SJSA1 (cell line): Measurements from ENCODE around the gene ERC1. TPM values are rescaled to one million over a fixed set of nuclear protein-coding genes. Genes with fewer than 3 reads are reported as not detected.
"Not testable (repeated sequence)": the region's sequence is repeated elsewhere in the genome, so short reads cannot be mapped to it uniquely, and the experiment has no call there.

Source experiments
- DNase-seq, 2 experiments: peaks; one replicate each; pipeline ENCODE4 v3.0.0-alpha.2; 2015 to 2020; ENCODE audit warnings: low spot score in 2 of 2, low read depth in 1 of 2
- H3K27ac ChIP-seq: fragments of 250-450 bp; sonication (Bioruptor Pico); 2 replicates; pipeline ENCODE4 v1.5.1; 2020; ENCODE audit warnings: mild to moderate bottlenecking, moderate library complexity
- H3K27me3 ChIP-seq: fragments of 250-450 bp; sonication (Bioruptor Pico); replicated peaks from 2 replicates; pipeline ENCODE4 v1.5.1; 2020; ENCODE audit warnings: mild to moderate bottlenecking, moderate library complexity
- H3K36me3 ChIP-seq: fragments of 250-450 bp; sonication (Bioruptor Pico); 2 replicates; pipeline ENCODE4 v1.5.1; 2020; ENCODE audit warnings: mild to moderate bottlenecking
- H3K4me1 ChIP-seq: fragments of 250-450 bp; sonication (Bioruptor Pico); replicated peaks from 2 replicates; pipeline ENCODE4 v1.6.1; 2021; ENCODE audit warnings: mild to moderate bottlenecking
- H3K4me3 ChIP-seq: fragments of 250-450 bp; sonication (Bioruptor Pico); 2 replicates; pipeline ENCODE4 v1.5.1; 2020; ENCODE audit warnings: mild to moderate bottlenecking
- H3K9me3 ChIP-seq: fragments of 250-450 bp; sonication (Bioruptor Pico); replicated peaks from 2 replicates; pipeline ENCODE4 v1.5.1; 2020; ENCODE audit warnings: mild to moderate bottlenecking
- total RNA-seq: library from RNA; depleted of rRNA; stranded (reverse); fragments of >200 nt; shearing (Covaris generic); gene quantifications from 2 replicates; pipeline ENCODE4 v1.2.3, GENCODE V29; 2014

The ERC1 gene
- total RNA-seq, 1 experiment from 2014 or later, result 19.7 TPM

DNA sequence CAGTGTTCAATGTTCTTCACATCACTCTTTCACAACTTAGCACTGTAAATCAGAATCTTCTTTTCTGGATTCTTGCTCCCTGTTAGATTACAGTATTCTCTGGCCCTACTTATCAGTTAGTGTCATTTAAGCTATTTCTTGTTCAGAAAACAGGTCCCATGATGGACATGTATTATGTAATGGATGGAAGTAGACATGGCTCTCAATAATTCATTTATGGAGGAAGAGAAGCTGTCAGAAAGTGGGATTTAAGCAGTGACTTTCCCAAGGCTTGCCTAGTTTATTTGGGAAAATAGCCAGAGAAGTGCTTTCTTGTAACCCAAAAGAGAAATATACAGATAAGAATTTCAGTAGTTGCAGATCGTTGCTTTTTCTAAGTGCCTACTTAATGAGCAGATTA is 1.6 kb downstream of the ERC1 start:
- Histone ChIP-seq H3K9me3 (no peaks in the 10 kb centered on the region), H3K4me3 (no peak overlapping the region), H3K4me1 (peaks cover 27% of the 10 kb centered on the region), H3K36me3 (peaks cover 3% of the 10 kb centered on the region; the same call in 1 of the 2 replicates), H3K27ac (no peak overlapping the region), H3K27me3 (no peaks in the 10 kb centered on the region)
- DNase-seq, result no peak

DNA sequence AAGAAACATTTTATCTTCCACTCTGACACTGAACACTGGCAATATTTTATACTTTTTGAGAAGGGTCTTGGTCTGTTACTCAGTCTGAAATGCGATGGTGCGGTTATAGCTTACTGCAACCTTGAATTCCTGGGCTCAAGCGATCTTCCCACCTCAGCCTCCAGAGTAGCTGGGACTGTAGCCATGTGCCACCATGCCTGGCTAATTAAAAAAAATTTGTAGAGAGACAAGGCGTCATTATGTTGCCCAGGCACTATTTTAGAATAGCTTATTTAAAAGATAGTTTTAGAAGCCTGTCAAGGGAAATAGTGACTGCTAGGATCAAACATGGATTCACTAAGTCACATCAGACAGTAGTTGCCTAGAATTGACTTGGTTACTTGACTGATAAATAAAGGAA is 5.9 kb downstream of the ERC1 start:
- DNase-seq, result no peak
- H3K9me3 ChIP-seq, result no peaks in the 10 kb centered on the region
- H3K27ac ChIP-seq, result no peak overlapping the region
- H3K36me3 ChIP-seq, result no peaks in the 10 kb centered on the region; the same call in 1 of the 2 replicates
- no peak overlapping the region for H3K4me3 ChIP-seq
- H3K4me1 ChIP-seq, result peaks cover 10% of the 10 kb centered on the region
- H3K27me3 ChIP-seq, result no peaks in the 10 kb centered on the region

DNA sequence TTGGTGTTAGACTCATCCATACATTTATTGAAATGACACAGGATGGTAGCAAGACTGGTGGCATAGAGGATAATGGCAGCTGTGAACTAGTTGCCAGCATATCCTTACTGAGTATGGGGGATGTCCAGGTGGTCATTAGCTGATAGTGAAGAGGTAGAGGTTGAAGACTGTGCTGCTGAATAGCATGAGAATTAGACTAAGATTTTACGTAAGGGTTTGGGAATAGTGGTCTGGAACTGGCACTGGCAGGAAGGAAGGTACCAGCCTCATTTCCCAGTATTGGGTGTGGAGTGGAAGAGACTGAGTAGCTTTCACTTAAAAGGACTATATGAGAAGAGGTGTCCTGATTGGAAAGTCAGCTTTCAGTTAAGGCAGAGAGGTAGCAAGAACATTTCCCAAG is 6.5 kb downstream of the ERC1 start:
- Histone ChIP-seq H3K27ac (no peak overlapping the region), H3K4me1 (peaks cover 9% of the 10 kb centered on the region), H3K36me3 (no peaks in the 10 kb centered on the region; the same call in 1 of the 2 replicates), H3K27me3 (no peaks in the 10 kb centered on the region), H3K9me3 (no peaks in the 10 kb centered on the region), H3K4me3 (no peak overlapping the region)
- no peak for DNase-seq

DNA sequence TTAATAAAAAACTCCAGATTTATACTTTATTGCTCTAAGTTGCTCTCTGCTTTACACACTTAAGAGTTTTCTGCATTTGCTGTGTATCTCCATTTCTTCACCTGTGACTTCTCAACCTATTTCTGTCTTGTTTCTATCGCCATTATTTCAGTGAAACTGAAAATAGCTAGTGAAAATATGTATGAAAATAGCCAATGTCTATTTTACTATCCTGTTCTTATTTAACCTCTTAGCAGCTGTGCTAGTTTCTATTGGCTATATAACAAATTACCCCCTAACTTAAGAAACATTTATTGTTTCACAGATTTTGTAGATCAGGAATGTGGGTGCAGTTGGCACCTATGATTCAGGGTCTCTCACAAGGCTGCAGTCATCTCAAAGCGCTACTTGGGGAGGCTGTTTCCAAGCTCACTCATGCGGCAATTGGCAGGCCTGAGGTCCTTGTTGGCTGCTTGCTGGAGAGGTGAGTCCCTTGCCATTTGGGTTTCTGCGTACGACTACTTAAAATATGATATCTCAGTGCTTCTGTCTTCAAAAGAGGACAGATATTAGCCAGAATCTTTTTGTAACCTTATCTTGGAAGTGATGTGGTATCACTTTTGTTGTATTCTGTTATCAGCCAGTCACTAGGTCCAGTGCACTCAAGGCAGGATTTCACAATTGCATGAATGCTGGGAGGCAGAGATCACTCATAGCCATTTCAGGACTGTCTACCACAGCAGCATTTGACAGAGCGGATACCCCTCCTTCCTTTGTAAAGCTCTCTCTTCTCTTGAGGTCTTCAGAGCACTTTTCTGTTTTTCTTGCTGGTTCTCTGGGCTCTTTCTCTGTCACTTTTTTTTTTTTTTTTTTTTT is 7.2 kb downstream of the ERC1 start:
- H3K27ac ChIP-seq, result no peak overlapping the region
- no peaks in the 10 kb centered on the region; the same call in 1 of the 2 replicates for H3K36me3 ChIP-seq
- DNase-seq, result no peak
- no peak overlapping the region for H3K4me3 ChIP-seq
- no peaks in the 10 kb centered on the region for H3K27me3 ChIP-seq
- no peaks in the 10 kb centered on the region for H3K9me3 ChIP-seq
- H3K4me1 ChIP-seq, result peaks cover 7% of the 10 kb centered on the region

DNA sequence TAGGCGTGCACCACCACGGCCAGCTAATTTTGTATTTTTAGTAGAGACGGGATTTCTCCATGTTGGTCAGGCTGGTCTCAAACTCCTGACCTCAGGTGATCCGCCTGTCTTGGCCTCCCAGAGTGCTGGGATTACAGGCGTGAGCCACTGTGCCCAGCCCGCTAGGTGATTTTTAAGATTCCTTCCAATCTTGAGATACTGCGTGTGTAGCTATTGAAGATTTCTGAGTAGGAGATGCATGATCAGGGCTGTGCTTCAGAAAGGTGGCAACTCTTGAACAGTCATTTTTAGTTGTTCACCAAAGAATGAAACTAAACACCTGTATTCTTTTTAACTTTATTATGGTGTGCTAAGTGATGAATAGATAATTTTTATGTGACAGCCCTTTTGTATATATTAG is 8.7 kb downstream of the ERC1 start:
- H3K9me3 ChIP-seq, H3K4me3 ChIP-seq, H3K27ac ChIP-seq, H3K27me3 ChIP-seq, H3K36me3 ChIP-seq, H3K4me1 ChIP-seq, DNase-seq: not testable (repeated sequence)

DNA sequence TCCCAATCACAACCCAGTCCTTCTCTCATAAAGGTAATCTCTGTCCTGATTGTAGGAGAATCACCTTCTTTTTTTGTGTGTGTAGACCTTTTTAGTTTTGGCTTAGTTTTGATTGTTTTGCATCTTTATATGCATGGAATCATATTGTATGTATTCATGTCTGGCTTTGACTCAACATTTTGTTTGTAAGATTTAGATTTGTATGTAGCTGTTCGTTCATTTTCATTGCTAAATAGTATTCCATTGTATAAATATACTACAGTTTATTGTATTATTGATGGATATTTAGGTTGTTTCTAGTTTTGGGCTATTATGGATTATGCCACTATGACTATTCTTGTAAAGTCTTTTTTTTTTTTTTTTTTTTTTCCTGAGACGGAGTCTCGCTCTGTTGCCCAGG is 10.5 kb downstream of the ERC1 start:
- no peak overlapping the region for H3K27ac ChIP-seq
- no peak overlapping the region for H3K4me3 ChIP-seq
- H3K4me1 ChIP-seq, result no peaks in the 10 kb centered on the region
- H3K27me3 ChIP-seq, result no peaks in the 10 kb centered on the region
- H3K9me3 ChIP-seq, result no peaks in the 10 kb centered on the region
- H3K36me3 ChIP-seq, result peaks cover 2% of the 10 kb centered on the region; the same call in 1 of the 2 replicates
- DNase-seq, result no peak

DNA sequence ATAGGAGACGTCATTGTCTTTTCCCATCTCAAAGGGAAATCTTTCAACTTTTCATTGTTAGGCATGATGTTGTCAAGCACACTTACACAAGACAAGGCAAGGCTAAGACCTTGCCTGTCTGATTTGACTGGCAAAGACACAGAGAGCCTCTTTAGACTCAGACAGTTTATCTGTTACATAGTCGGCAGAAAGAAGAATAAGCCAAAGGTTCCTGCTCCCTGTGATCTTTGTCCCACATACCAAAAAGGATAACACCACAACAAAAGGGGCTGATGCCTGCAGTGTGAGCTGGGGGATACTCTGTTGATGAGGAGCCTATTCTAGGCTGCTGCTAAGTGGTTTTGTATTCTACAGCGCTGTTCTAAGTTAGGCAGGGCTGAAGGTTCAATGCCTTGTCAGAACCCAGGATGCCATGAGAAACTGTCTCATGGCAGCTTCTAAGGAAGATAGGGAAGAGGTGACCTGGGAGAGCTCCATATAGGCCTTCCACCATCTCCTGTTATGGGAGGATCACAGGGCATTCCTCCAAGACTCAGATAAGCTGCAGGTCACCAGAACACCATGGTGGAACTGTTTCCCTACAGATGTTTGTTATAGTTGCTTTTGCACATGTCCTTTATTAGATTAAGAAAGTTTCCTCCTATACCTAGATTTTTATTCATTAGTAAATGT is 12.7 kb downstream of the ERC1 start:
- Histone ChIP-seq H3K4me1 (no peaks in the 10 kb centered on the region), H3K27ac (no peak overlapping the region), H3K36me3 (peaks cover 2% of the 10 kb centered on the region; the same call in 1 of the 2 replicates), H3K27me3 (no peaks in the 10 kb centered on the region), H3K9me3 (no peaks in the 10 kb centered on the region), H3K4me3 (no peak overlapping the region)
- no peak for DNase-seq

DNA sequence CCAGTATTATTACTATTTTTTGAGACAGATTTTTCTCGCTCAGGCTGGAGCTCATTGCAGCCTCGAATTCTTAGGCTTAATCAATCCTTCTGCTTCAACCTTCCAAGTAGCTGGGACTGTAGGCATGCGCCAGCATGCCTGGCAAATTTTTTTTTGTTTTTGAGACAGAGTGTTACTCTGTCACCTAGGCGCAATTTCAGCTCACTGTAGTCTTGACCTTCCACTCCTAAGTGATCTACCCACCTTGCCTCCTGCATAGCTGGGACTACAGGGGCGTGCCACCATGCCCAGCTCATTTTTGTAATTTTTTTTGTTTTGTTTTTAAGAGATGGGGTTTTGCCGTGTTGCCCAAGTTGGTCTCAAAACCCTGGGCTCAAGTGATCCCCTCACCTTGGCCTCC is 15.2 kb downstream of the ERC1 start:
- peaks cover 2% of the 10 kb centered on the region; the same call in 1 of the 2 replicates for H3K36me3 ChIP-seq
- no peak overlapping the region for H3K27ac ChIP-seq
- H3K4me3 ChIP-seq, result no peak overlapping the region
- H3K9me3 ChIP-seq, result no peaks in the 10 kb centered on the region
- H3K4me1 ChIP-seq, result no peaks in the 10 kb centered on the region
- DNase-seq, result no peak
- no peaks in the 10 kb centered on the region for H3K27me3 ChIP-seq

DNA sequence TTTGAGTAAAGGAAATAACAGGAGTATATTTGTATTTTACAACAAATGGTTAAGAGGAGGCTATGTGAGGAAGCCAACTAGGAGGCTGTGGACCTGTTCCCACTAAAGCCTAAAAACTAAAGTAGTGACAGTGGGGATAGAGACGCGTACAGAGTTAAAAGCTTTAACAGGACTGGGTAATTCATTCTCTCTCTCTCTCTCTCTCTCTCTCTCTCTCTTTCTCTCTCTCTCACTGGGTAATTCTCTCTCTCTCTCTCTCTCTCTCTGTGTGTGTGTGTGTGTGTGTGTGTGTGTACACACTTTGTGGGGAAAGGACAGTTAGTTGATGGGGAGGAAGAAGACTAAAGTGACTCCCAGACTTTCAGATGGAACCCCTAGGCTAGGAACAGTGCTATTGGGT is 16.3 kb downstream of the ERC1 start:
- DNase-seq, result no peak
- Histone ChIP-seq H3K9me3 (no peaks in the 10 kb centered on the region), H3K4me3 (no peak overlapping the region), H3K36me3 (0 out of 2 replicates have a peak, but pooled peaks cover 2% of the 10 kb centered on the region), H3K4me1 (no peaks in the 10 kb centered on the region), H3K27ac (no peak overlapping the region), H3K27me3 (no peaks in the 10 kb centered on the region)

DNA sequence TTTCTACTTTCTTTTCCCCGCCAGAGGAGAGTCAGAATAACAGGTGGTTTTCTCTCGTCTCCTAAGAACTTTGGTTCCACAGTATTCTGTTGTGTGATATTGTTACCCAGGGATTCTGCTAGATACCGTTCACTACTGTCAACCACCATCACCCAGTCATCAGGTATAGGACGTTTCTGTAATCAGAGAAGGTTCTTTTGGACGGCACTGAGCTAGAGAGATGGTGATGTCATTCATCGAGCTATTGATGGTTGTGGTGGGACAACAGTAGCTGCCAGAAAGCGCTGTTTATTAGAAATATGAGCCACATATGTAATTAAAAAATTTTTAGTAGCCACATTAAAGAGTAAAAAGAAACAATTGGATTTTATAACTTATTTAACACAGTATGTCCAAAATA is 17.0 kb downstream of the ERC1 start:
- H3K27ac ChIP-seq, result no peak overlapping the region
- 0 out of 2 replicates have a peak, but pooled peaks cover 2% of the 10 kb centered on the region for H3K36me3 ChIP-seq
- no peaks in the 10 kb centered on the region for H3K9me3 ChIP-seq
- no peak overlapping the region for H3K4me3 ChIP-seq
- H3K27me3 ChIP-seq, result no peaks in the 10 kb centered on the region
- DNase-seq, result no peak
- no peaks in the 10 kb centered on the region for H3K4me1 ChIP-seq

DNA sequence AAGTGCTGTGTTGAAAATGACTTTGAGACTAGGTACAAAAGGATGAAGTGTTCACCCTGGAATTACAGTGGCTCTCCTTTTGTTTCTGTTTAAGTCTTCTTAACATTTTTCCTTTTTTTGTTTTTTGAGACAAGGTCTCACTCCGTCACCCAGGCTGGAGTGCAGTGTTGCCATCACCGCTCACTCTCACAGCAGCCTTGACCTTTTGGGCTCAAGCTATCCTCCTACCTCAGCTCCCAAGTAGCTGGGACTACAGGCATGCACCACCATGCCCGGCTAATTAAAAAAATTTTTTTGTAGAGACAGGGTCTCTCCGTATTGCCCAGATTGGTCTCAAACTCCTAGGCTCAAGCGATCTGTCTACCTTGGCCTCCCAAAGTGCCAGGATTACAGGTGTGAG is 20.1 kb downstream of the ERC1 start:
- no peak for DNase-seq
- no peaks in the 10 kb centered on the region for H3K36me3 ChIP-seq
- H3K9me3 ChIP-seq, result no peaks in the 10 kb centered on the region

DNA sequence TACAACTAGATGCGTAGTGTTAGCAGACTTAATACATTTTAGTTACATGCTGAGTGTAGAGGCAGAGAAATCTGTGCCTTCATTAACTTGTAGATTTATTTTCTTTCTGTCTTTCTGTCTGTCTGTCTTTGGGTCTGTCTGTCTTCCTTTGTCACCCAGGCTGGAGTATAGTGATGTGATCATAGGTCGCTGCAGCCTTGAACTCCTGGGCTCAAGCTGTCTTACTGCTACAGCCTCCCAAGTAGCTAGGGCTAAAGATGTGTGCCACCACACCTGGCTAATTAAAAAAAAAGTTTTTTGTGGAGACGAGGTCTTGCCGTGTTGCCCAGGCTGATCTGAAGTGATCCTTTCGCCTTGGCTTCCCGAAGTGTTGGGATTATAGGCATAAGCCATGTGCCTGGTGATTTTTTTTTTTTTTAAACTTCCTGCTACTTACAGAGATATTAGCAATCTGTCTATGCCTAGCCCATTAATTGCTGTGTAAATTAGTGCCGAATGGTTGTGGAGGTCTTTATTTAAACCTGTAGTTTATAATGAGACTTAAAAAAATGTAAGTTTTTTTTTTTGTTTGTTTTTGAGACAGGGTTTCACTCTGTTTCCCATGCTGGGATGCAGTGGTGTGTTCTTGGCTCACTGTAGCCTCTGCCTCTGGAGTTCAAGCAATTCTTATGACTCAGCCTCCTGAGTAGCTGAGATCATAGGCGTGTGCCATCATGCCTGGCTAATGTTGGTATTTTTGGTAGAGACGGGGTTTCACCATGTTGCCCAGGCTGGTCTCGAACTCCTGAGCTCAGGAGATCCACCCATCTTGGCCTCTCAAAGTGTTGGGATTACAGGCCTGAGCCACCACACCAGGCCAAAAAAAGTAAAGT is 22.8 kb downstream of the ERC1 start:
- Histone ChIP-seq H3K4me1 (peaks cover 8% of the 10 kb centered on the region; the same call in 1 of the 2 replicates), H3K4me3 (no peak overlapping the region), H3K36me3 (no peaks in the 10 kb centered on the region), H3K9me3 (no peaks in the 10 kb centered on the region), H3K27me3 (no peaks in the 10 kb centered on the region), H3K27ac (no peak overlapping the region; the same call in 1 of the 2 replicates)
- peak; percentile 53 to 56 for DNase-seq

More for the DNA sequence above, 20.1 kb downstream of the ERC1 start:
- H3K4me1 ChIP-seq, result peaks cover 8% of the 10 kb centered on the region; the same call in 1 of the 2 replicates
- no peak overlapping the region for H3K27ac ChIP-seq
- no peak overlapping the region for H3K4me3 ChIP-seq
- no peaks in the 10 kb centered on the region for H3K27me3 ChIP-seq

DNA sequence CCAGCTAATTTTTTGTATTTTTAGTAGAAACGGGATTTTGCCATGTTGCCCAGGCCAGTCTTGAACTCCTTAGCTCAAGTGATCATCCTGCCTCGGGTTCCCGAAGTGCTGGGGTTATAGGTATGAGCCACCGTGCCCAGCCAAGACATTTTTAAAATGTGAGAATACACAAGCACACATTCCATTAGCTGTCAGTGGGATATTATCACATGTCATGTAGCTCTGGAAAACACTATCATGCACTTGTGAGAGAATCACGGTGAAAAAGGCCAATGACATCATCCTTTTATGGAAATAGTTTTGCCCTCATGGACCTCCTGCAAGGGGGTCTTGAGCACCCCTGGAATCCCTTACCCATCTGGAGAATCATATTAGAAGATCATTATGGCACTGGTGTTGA is 28.3 kb downstream of the ERC1 start:
- Histone ChIP-seq H3K9me3 (no peaks in the 10 kb centered on the region), H3K4me3 (no peak overlapping the region), H3K36me3 (no peaks in the 10 kb centered on the region), H3K27me3 (no peaks in the 10 kb centered on the region), H3K27ac (no peak overlapping the region), H3K4me1 (peaks cover 1% of the 10 kb centered on the region; the same call in 1 of the 2 replicates)
- DNase-seq, result no peak
